Suprapubic skin (tissue), 4 donors: ENCODE results near the gene TCF12. TPM values are rescaled to one million over a fixed set of nuclear protein-coding genes. Genes with fewer than 3 reads are reported as not detected.

Experiments used
- DNase-seq, 2 donors: peaks; one replicate each; pipeline ENCODE4 v3.0.0-alpha.2; 2019; ENCODE audit warnings: low spot score in 2 of 2
- H3K27ac ChIP-seq: fragments of 200-600 bp; sonication (generic); one replicate; pipeline ENCODE4 v1.5.1; 2019
- H3K27me3 ChIP-seq: fragments of 200-600 bp; sonication (generic); one replicate; pipeline ENCODE4 v1.5.1; 2019
- H3K36me3 ChIP-seq: fragments of 200-600 bp; sonication (generic); one replicate; pipeline ENCODE4 v1.5.1; 2019
- H3K4me1 ChIP-seq: fragments of 200-600 bp; sonication (generic); one replicate; pipeline ENCODE4 v1.5.1; 2019
- H3K4me3 ChIP-seq: fragments of 200-600 bp; sonication (generic); one replicate; pipeline ENCODE4 v1.5.1; 2019; ENCODE audit warnings: mild to moderate bottlenecking
- H3K9me3 ChIP-seq: fragments of 200-600 bp; sonication (generic); one replicate; pipeline ENCODE4 v1.5.1; 2019
- EP300 ChIP-seq: sonication (generic); formaldehyde crosslinking; IDR thresholded peaks from one replicate; pipeline ENCODE4 v1.6.1; 2017; ENCODE audit warnings: antibody characterized with exemption
- POLR2A ChIP-seq, 2 donors: fragments of 450-650 bp; IDR thresholded peaks; one replicate each; pipeline ENCODE4 v1.6.1; 2017; ENCODE audit warnings: antibody characterized with exemption in 2 of 2, mild to moderate bottlenecking in 2 of 2, moderate library complexity in 2 of 2
- POLR2AphosphoS5 ChIP-seq, 3 donors: sonication (generic); formaldehyde crosslinking; IDR thresholded peaks; one replicate each; pipeline ENCODE4 v1.6.1; 2017; ENCODE audit warnings: antibody characterized with exemption in 3 of 3
- WGBS: methylation state at CpG from one replicate; pipeline ENCODE4 v1.1.5; 2018; 5-methylcytosine and 5-hydroxymethylcytosine counted together
- total RNA-seq, 4 donors: library from RNA; depleted of rRNA; stranded (reverse); fragments of >200 nt; gene quantifications; one replicate each; pipeline ENCODE4 v1.1.0, GENCODE V29; 2016
- TF ChIP-seq, protein P1 (sequence below), 2 donors: fragments of 200-600 bp in 1 of 2; fragments of 450-650 bp in 1 of 2; sonication (generic) in 1 of 2; IDR thresholded peaks; one replicate each; pipeline ENCODE4 v1.5.1; 2016 to 2019; ENCODE audit warnings: antibody characterized with exemption in 2 of 2, mild to moderate bottlenecking in 1 of 2, moderate library complexity in 1 of 2

TCF12 gene
- total RNA-seq, 4 donors from 2014 or later, result 91.3 to 118 (median 105) TPM

DNA sequence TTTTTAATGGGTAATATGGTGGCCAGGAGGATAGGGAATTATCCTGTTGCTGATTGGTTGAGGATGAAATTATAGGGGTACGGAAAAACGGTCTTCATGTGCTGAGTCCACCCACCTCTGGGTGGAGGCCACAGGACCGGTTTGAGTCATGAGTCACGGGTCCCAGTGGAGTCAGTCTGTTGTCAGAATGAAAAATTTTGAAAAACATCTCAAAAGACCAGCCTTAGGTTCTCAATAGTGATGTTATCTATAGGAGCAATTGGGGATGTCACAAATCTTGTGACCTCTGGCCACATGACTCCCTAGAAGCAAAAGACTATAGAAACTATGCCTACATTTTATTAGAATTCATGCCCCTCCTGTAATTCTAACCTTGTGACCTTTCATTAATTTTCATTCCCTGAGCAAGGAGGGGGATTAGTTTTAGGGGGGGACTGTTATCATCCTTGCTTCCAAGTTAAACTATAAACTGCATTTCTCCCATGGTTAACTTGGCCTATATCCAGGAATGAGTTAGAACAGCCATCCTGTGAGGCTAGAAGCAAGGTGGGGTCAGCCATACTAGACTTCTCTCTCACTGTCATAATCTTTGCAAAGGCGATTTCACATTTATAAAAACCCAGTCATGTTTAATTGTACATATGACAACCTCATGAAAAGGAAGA, 101.2 kb downstream of the TCF12 start:
- no peak for DNase-seq
- peak overlapping the region; percentile 11 for H3K27ac ChIP-seq
- H3K36me3 ChIP-seq, result no peaks in the 10 kb centered on the region
- H3K27me3 ChIP-seq, result no peaks in the 10 kb centered on the region
- TF ChIP-seq EP300, result no peak
- TF ChIP-seq, protein P1, sequence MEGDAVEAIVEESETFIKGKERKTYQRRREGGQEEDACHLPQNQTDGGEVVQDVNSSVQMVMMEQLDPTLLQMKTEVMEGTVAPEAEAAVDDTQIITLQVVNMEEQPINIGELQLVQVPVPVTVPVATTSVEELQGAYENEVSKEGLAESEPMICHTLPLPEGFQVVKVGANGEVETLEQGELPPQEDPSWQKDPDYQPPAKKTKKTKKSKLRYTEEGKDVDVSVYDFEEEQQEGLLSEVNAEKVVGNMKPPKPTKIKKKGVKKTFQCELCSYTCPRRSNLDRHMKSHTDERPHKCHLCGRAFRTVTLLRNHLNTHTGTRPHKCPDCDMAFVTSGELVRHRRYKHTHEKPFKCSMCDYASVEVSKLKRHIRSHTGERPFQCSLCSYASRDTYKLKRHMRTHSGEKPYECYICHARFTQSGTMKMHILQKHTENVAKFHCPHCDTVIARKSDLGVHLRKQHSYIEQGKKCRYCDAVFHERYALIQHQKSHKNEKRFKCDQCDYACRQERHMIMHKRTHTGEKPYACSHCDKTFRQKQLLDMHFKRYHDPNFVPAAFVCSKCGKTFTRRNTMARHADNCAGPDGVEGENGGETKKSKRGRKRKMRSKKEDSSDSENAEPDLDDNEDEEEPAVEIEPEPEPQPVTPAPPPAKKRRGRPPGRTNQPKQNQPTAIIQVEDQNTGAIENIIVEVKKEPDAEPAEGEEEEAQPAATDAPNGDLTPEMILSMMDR (IDR thresholded peaks at IDR 0.05), result no peak
- no peak for TF ChIP-seq POLR2AphosphoS5 (IDR thresholded peaks at IDR 0.05)
- TF ChIP-seq POLR2A (IDR thresholded peaks at IDR 0.05), result no peak
- no peak overlapping the region for H3K4me3 ChIP-seq
- H3K4me1 ChIP-seq, result peaks cover 31% of the 10 kb centered on the region
- H3K9me3 ChIP-seq, result no peaks in the 10 kb centered on the region
- WGBS, result 73% methylated on average over 5 of the region's 5 CpGs

DNA sequence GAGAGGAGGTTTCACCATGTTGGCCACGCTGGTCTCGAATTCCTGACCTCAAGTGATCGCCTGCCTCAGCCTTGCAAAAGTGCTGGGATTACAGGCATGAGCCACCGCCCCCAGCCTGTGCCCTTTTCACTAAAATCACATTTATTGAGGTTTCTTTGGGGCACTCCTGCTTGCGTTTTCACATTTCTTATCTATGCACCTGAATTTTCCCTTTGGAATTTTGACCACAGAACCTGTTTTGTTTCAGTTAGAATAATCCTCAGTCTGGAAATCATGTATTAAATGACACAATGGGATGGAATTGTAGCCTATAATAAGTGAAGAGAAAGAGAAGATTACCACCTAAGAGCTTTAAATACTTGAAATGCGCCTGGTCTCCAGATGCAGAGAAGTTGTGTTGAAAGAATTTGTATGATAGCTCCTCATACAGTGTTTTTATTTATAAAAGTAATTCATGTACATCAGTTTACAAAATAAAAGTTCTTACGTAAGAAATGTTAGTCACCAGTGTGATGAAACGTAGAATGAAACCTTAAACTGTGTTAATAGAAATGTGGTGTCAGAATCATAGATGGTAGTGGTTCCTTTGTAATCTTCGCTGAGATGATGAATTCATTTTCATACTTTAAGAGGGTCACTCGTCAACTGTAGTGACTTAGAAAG, 107.0 kb downstream of the TCF12 start:
- peaks cover 15% of the 10 kb centered on the region for H3K4me1 ChIP-seq
- H3K36me3 ChIP-seq, result no peaks in the 10 kb centered on the region
- no peak for DNase-seq
- 82% methylated on average over 10 of the region's 10 CpGs for WGBS
- TF ChIP-seq EP300 (no peak), POLR2A (IDR thresholded peaks at IDR 0.05) (no peak), POLR2AphosphoS5 (IDR thresholded peaks at IDR 0.05) (no peak)
- TF ChIP-seq, protein P1 (IDR thresholded peaks at IDR 0.05), result no peak
- no peaks in the 10 kb centered on the region for H3K9me3 ChIP-seq
- no peaks in the 10 kb centered on the region for H3K27me3 ChIP-seq
- no peak overlapping the region for H3K4me3 ChIP-seq
- H3K27ac ChIP-seq, result no peak overlapping the region

DNA sequence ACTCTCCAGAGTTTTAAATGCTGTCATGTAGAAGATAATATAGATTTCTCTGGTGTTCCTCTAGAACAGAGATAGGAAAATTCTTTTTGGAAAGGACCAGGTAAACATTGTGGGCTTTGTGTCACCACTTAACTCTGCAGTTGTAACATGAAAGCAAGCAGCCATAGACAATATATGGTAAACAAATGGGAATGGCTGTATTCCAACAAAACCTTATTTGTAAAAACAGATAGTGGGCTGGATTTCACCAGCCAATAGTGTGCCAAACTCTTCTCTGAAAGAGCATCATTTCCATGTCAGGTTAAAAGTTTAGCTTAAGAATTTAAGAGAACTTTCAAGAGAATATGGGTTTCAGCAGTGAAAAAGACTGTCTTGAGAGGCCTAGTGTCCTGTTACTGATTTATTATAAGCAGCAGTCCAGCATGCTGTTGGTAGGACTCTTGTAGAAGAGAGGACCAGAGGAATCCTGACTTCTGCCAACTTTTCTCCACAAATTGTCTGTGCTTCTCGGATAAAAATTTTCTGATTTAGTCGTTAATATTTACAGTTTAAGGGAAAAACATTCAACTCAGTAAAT, 107.7 kb downstream of the TCF12 start:
- Histone ChIP-seq H3K9me3 (no peaks in the 10 kb centered on the region), H3K4me3 (no peak overlapping the region), H3K36me3 (no peaks in the 10 kb centered on the region), H3K27me3 (no peaks in the 10 kb centered on the region), H3K4me1 (peaks cover 21% of the 10 kb centered on the region), H3K27ac (no peak overlapping the region)
- TF ChIP-seq, protein P1 (IDR thresholded peaks at IDR 0.05), result no peak
- TF ChIP-seq POLR2A (IDR thresholded peaks at IDR 0.05) (no peak), POLR2AphosphoS5 (IDR thresholded peaks at IDR 0.05) (no peak), EP300 (no peak)
- 57% methylated on average over 2 of the region's 2 CpGs for WGBS
- no peak for DNase-seq

DNA sequence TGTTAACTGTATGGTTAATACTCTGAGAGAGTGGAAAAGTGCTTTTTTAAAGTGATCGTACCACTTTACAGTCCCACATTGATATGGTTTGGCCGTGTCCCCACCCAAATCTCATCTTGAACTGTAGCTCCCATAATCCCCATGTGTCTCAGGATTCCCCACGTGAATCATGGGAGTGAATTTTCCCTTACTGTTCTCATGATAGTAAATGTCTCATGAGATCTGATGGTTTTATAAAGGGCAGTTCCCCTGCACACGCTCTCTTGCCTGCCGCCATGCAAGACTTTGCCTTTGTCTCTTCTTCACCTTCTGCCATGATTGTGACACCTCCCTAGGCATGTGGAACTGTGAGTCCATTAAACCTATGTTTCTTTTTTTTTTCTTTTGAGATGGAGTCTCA, 109.2 kb downstream of the TCF12 start:
- Histone ChIP-seq H3K4me3 (no peak overlapping the region), H3K36me3 (no peaks in the 10 kb centered on the region)
- no peak for TF ChIP-seq POLR2AphosphoS5 (IDR thresholded peaks at IDR 0.05)
- TF ChIP-seq POLR2A (IDR thresholded peaks at IDR 0.05), result no peak
- TF ChIP-seq, protein P1 (IDR thresholded peaks at IDR 0.05), result no peak
- no peak for TF ChIP-seq EP300

DNA sequence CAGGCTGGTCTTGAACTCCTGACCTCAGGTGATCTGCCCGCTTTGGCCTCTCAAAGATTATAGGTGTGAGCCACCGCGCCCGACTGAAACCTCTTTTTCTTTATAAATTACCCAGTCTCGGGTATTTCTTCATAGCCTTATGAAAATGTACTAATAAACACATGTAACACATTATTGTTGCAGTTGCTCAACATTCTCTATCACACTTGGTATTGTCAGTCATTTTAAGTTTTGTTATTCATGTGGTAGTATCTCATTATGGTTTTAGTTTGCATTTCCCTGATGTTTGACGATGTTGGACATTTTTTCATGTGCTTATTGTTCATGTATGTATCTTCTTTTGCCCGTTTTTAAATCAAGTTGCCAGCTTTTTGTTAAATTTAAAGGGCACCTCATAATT, 109.7 kb downstream of the TCF12 start:
- no peaks in the 10 kb centered on the region for H3K27me3 ChIP-seq
- no peaks in the 10 kb centered on the region for H3K36me3 ChIP-seq
- no peak overlapping the region for H3K4me3 ChIP-seq
- H3K4me1 ChIP-seq, result peaks cover 34% of the 10 kb centered on the region
- H3K9me3 ChIP-seq, result no peaks in the 10 kb centered on the region
- no peak for TF ChIP-seq EP300
- TF ChIP-seq, protein P1 (IDR thresholded peaks at IDR 0.05), result no peak
- TF ChIP-seq POLR2A (IDR thresholded peaks at IDR 0.05), result no peak
- no peak for TF ChIP-seq POLR2AphosphoS5 (IDR thresholded peaks at IDR 0.05)
- H3K27ac ChIP-seq, result no peak overlapping the region
- 83% methylated on average over 7 of the region's 7 CpGs for WGBS
- DNase-seq, result no peak

More for the DNA sequence above, 109.2 kb downstream of the TCF12 start:
- whole genome bisulfite sequencing, result 94% methylated on average over 5 of the region's 5 CpGs
- Histone ChIP-seq H3K4me1 (peaks cover 34% of the 10 kb centered on the region), H3K9me3 (no peaks in the 10 kb centered on the region), H3K27me3 (no peaks in the 10 kb centered on the region), H3K27ac (no peak overlapping the region)
- DNase-seq, result no peak
